ENCODE results near the gene POLD2.

GRCh38 chr7:44101303-44101965, 21.9 kb downstream of the POLD2 start:
- no peak for TF ChIP-seq CTCF (conservative IDR thresholded peaks at IDR 0.05; ENCODE audit: low read depth, low read length)
- no peak for TF ChIP-seq POLR2A (IDR thresholded peaks at IDR 0.05; ENCODE audit: low read depth, low read length)
- no peak for TF ChIP-seq BHLHE40 (IDR thresholded peaks at IDR 0.05; ENCODE audit: low read depth, low read length)
- no peak for TF ChIP-seq RAD21 (IDR thresholded peaks at IDR 0.05; ENCODE audit: low read length)
- no peak for TF ChIP-seq MXI1 (IDR thresholded peaks at IDR 0.05; ENCODE audit: borderline replicate concordance, low read depth, low read length)
- TF ChIP-seq CHD1 (IDR thresholded peaks at IDR 0.05; ENCODE audit: low read depth, low read length), result no peak
- no peak for TF ChIP-seq MAZ (IDR thresholded peaks at IDR 0.05; ENCODE audit: borderline replicate concordance, low read depth, low read length)
- no peak for TF ChIP-seq USF2 (IDR thresholded peaks at IDR 0.05; ENCODE audit: low read depth, low read length)
